ENCODE results near the gene AP2A2. TPM values are rescaled to one million over a fixed set of nuclear protein-coding genes. Genes with fewer than 3 reads are reported as not detected.

AP2A2 gene
- total and polyA plus RNA-seq, 5 donors = 22.4 to 55.0 (median 48.9) TPM

GRCh38 chr11:899724-900123 lies 25.9 kb upstream of the AP2A2 start:
- Histone ChIP-seq H3K27me3 (ENCODE audit: control insufficient read depth, insufficient read depth) (no peaks in the 10 kb centered on the region), H3K4me3 (ENCODE audit: low read length) (no peak overlapping the region), H3K4me1 (ENCODE audit: control insufficient read depth, insufficient read depth, low read length) (no peaks in the 10 kb centered on the region), H3K9me3 (ENCODE audit: control insufficient read depth, low read length) (no peaks in the 10 kb centered on the region), H3K27ac (ENCODE audit: low read length) (no peak overlapping the region)
- no peak for DNase-seq
- ATAC-seq = no peak
- intact Hi-C loops (cut with DNase I) = no loop called here
- 91% methylated on average over 11 of the region's 11 CpGs for WGBS

GRCh38 chr11:900545-900944 lies 25.1 kb upstream of the AP2A2 start:
- intact Hi-C loops (cut with DNase I) = no loop called here

GRCh38 chr11:901452-902061 lies 24.1 kb upstream of the AP2A2 start:
- no peak overlapping the region for H3K4me3 ChIP-seq (ENCODE audit: low read length)
- H3K9me3 ChIP-seq (ENCODE audit: control insufficient read depth, low read length) = no peaks in the 10 kb centered on the region
- H3K4me1 ChIP-seq (ENCODE audit: control insufficient read depth, insufficient read depth, low read length) = no peaks in the 10 kb centered on the region
- no peak overlapping the region for H3K27ac ChIP-seq (ENCODE audit: low read length)
- no peaks in the 10 kb centered on the region for H3K27me3 ChIP-seq (ENCODE audit: control insufficient read depth, insufficient read depth)
- WGBS = 89% methylated on average over 19 of the region's 19 CpGs
- intact Hi-C loops (cut with DNase I) = no loop called here
- DNase-seq (no peak), ATAC-seq (no peak)

More at GRCh38 chr11:900545-900944, 25.1 kb upstream of the AP2A2 start:
- H3K27ac ChIP-seq (ENCODE audit: low read length) = no peak overlapping the region
- H3K4me1 ChIP-seq (ENCODE audit: control insufficient read depth, insufficient read depth, low read length) = no peaks in the 10 kb centered on the region
- ATAC-seq = no peak
- WGBS = 95% methylated on average over 7 of the region's 7 CpGs
- H3K27me3 ChIP-seq (ENCODE audit: control insufficient read depth, insufficient read depth) = no peaks in the 10 kb centered on the region
- DNase-seq = no peak
- H3K4me3 ChIP-seq (ENCODE audit: low read length) = no peak overlapping the region
- no peaks in the 10 kb centered on the region for H3K9me3 ChIP-seq (ENCODE audit: control insufficient read depth, low read length)

- Histone ChIP-seq H3K9me3 (ENCODE audit: control insufficient read depth, low read length) (no peaks in the 10 kb centered on the region), H3K27ac (ENCODE audit: low read length) (no peak overlapping the region), H3K4me3 (ENCODE audit: low read length) (no peak overlapping the region), H3K4me1 (ENCODE audit: control insufficient read depth, insufficient read depth, low read length) (no peaks in the 10 kb centered on the region), H3K27me3 (ENCODE audit: control insufficient read depth, insufficient read depth) (no peaks in the 10 kb centered on the region)
- DNase-seq (no peak), ATAC-seq (no peak)
- intact Hi-C loops (cut with DNase I) = no loop called here
- 94% methylated on average over 7 of the region's 7 CpGs for WGBS
These were observed 21.3 kb upstream of the AP2A2 start for GRCh38 chr11:904380-904779.

- Histone ChIP-seq H3K4me3 (ENCODE audit: low read length) (no peak overlapping the region), H3K27me3 (ENCODE audit: control insufficient read depth, insufficient read depth) (no peaks in the 10 kb centered on the region), H3K4me1 (ENCODE audit: control insufficient read depth, insufficient read depth, low read length) (no peaks in the 10 kb centered on the region), H3K9me3 (ENCODE audit: control insufficient read depth, low read length) (no peaks in the 10 kb centered on the region), H3K27ac (ENCODE audit: low read length) (no peak overlapping the region)
- DNase-seq = no peak
- WGBS = 87% methylated on average over 7 of the region's 7 CpGs
- no peak for ATAC-seq
- intact Hi-C loops (cut with DNase I) = no loop called here
These were observed 19.7 kb upstream of the AP2A2 start for GRCh38 chr11:905952-906351.

- WGBS = 89% methylated on average over 2 of the region's 2 CpGs
- ATAC-seq = no peak
- Histone ChIP-seq H3K27ac (ENCODE audit: low read length) (no peak overlapping the region), H3K4me1 (ENCODE audit: control insufficient read depth, insufficient read depth, low read length) (no peaks in the 10 kb centered on the region), H3K4me3 (ENCODE audit: low read length) (no peak overlapping the region), H3K9me3 (ENCODE audit: control insufficient read depth, low read length) (no peaks in the 10 kb centered on the region), H3K27me3 (ENCODE audit: control insufficient read depth, insufficient read depth) (no peaks in the 10 kb centered on the region)
- intact Hi-C loops (cut with DNase I) = no loop called here
- no peak for DNase-seq
These were observed 18.0 kb upstream of the AP2A2 start for GRCh38 chr11:907668-908067.

- no peak for DNase-seq
- Histone ChIP-seq H3K27me3 (ENCODE audit: control insufficient read depth, insufficient read depth) (no peaks in the 10 kb centered on the region), H3K27ac (ENCODE audit: low read length) (no peak overlapping the region), H3K4me1 (ENCODE audit: control insufficient read depth, insufficient read depth, low read length) (no peaks in the 10 kb centered on the region), H3K4me3 (ENCODE audit: low read length) (no peak overlapping the region), H3K9me3 (ENCODE audit: control insufficient read depth, low read length) (no peaks in the 10 kb centered on the region)
- intact Hi-C loops (cut with DNase I) = no loop called here
- WGBS = 86% methylated on average over 5 of the region's 5 CpGs
- no peak for ATAC-seq
These were observed 17.4 kb upstream of the AP2A2 start for GRCh38 chr11:908273-908672.

- DNase-seq (no peak), ATAC-seq (no peak)
- H3K27ac ChIP-seq (ENCODE audit: low read length) = no peak overlapping the region
- WGBS = 89% methylated on average over 11 of the region's 11 CpGs
- no peaks in the 10 kb centered on the region for H3K27me3 ChIP-seq (ENCODE audit: control insufficient read depth, insufficient read depth)
- H3K4me3 ChIP-seq (ENCODE audit: low read length) = no peak overlapping the region
- intact Hi-C loops (cut with DNase I) = no loop called here
- no peaks in the 10 kb centered on the region for H3K4me1 ChIP-seq (ENCODE audit: control insufficient read depth, insufficient read depth, low read length)
- no peaks in the 10 kb centered on the region for H3K9me3 ChIP-seq (ENCODE audit: control insufficient read depth, low read length)
These were observed 16.3 kb upstream of the AP2A2 start for GRCh38 chr11:909406-909805.

GRCh38 chr11:910044-910588 lies 15.6 kb upstream of the AP2A2 start:
- peak overlapping the region; percentile 89 for H3K4me3 ChIP-seq (ENCODE audit: low read length)
- ATAC-seq (peak in 1 of 2 donors; percentile 6), DNase-seq (peak in 1 of 3 donors; percentile 32)
- no peak overlapping the region for H3K27ac ChIP-seq (ENCODE audit: low read length)
- intact Hi-C loops (cut with DNase I) = no loop called here
- no peaks in the 10 kb centered on the region for H3K9me3 ChIP-seq (ENCODE audit: control insufficient read depth, low read length)
- 2% methylated on average over 38 of the region's 38 CpGs for WGBS
- H3K27me3 ChIP-seq (ENCODE audit: control insufficient read depth, insufficient read depth) = no peaks in the 10 kb centered on the region
- no peaks in the 10 kb centered on the region for H3K4me1 ChIP-seq (ENCODE audit: control insufficient read depth, insufficient read depth, low read length)

GRCh38 chr11:910589-911030 lies 15.1 kb upstream of the AP2A2 start, which contains the start of gene CHID1:
Gene CHID1 (minus strand): TSS chr11:910810. CDS start chr11:904816, 5,994 bp downstream.
- peak within 1 kb of the TSS; percentile 89 for H3K4me3 ChIP-seq (ENCODE audit: low read length)
- intact Hi-C loops (cut with DNase I) = no loop called here
- no peaks in the 10 kb centered on the region for H3K27me3 ChIP-seq (ENCODE audit: control insufficient read depth, insufficient read depth)
- peak within 1 kb of the TSS; percentile 92 for H3K27ac ChIP-seq (ENCODE audit: low read length)
- DNase-seq (peak; percentile 87 to 95 (median 94)), ATAC-seq (peak; percentile 96)
- WGBS = under 1% methylated on average over 59 of the region's 59 CpGs
- no peaks in the 10 kb centered on the region for H3K4me1 ChIP-seq (ENCODE audit: control insufficient read depth, insufficient read depth, low read length)
- no peaks in the 10 kb centered on the region for H3K9me3 ChIP-seq (ENCODE audit: control insufficient read depth, low read length)

- peak; percentile 39 to 43 for ATAC-seq
- DNase-seq = peak in 2 of 3 donors; percentile 59 to 80
- peak overlapping the region; percentile 92 for H3K27ac ChIP-seq (ENCODE audit: low read length)
- H3K27me3 ChIP-seq (ENCODE audit: control insufficient read depth, insufficient read depth) = no peaks in the 10 kb centered on the region
- no peaks in the 10 kb centered on the region for H3K4me1 ChIP-seq (ENCODE audit: control insufficient read depth, insufficient read depth, low read length)
- H3K4me3 ChIP-seq (ENCODE audit: low read length) = peak overlapping the region; percentile 89
- no peaks in the 10 kb centered on the region for H3K9me3 ChIP-seq (ENCODE audit: control insufficient read depth, low read length)
- WGBS = 2% methylated on average over 68 of the region's 68 CpGs
- intact Hi-C loops (cut with DNase I) = no loop called here
These were observed 14.4 kb upstream of the AP2A2 start for GRCh38 chr11:911031-911889.

Data from right cardiac atrium (tissue), 5 donors.